ENCODE measurements around the gene NDUFC1.

Gene NDUFC1

DNA sequence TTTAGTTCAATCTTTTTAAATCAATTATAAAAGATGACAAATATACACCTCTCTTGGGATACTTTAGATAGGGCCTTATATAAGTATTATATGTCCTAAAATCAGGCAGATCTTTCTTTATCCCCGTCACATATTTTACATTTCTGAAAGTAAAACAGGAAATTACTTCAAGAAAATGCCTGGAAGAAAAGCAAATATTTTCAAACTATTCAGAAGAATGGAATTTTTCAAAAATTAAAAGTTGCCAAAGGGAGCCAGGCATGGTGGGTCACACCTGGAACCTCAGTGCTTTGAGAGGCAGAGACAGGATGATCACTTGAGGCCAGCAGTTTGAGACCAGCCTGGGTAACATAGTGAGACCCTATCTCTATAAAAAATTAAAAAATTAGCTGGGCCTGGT lies 56.7 kb downstream of the NDUFC1 start:
- DNase-seq: no peak

DNA sequence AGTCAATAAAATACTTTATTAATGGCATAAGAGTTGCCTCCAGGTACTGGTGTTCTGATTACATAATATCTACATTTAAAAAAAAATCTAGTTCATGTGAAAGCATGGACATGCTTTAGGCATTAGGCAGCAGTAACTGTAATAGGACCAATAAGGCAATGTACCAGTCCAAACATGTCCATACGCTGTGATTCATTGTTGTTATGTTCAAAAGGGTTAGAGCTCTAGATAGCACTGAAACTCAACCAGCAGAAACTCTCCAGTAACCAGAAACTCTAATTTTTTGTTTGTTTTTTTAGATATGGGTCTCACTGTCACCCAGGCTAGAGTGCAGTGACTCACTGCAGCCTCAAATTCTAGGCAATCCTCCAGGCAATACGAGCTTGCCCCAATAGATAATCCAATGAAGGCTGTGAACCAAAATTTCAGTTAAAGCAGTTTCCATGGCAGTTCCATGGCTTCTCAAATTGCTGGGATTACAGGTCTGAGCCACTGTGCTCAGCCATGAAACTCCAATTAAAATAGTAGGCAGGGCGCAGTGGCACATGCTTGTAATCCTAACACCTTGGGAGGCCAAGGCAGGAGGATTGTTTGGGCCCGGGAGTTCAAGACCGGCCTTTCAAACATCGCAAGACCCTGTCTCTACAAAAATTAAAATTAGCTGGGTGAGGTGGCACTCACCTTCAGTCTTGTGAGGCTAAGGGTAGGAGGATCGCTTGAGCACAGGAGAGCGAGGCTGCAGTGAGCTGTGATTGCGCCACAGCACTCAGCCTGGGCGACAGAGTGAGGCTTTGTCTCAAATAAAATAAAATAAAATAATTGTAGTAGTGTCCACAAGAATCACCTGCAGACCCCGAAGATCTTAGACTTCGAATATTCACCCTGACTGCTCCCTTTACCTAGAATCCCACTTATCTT lies 58.6 kb downstream of the NDUFC1 start:
- no peak for DNase-seq

DNA sequence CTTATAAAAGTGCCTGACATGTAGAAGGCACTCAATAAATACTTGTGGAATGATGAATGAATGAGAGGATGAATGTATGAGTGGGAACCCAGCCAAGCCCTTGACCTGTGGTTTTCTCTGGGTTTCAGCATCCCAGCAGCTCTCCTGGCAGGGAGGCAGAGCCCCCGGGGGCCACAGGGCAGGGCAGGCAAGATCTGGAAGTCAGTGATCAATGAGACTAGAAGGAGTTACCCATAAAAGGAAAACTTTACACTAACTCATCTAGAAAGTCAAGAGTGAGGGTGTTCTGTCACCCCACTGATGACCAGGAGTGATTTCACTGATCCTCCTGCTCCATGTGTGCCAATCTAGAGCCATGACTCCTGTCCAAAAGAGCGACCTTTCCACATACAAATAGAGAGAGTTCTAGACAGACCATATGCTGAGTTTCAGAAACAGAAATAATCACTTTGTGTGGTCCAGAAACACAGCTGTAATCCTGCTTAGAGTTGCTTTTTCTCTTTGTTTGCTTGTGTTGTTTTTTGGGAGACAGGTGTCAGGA lies 59.7 kb downstream of the NDUFC1 start:
- peak; percentile 59 for DNase-seq

DNA sequence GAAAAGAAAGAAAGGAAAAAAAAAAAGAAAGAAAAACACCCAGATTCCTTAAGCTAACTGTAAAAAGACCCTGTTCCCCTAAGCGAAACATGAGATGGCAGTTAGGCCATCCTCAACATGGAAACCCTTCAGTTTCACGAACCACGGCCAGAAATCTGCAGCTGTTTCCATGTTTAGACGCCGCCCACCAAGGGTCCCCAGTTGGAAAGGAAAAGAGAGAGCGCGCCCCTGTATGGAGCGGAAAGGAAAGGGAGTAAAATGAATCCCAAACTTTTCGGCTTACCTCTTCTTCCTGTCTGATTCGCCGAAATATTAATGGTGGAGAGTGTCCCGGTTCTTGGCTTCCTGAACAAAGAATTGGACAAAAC lies 60.5 kb downstream of the NDUFC1 start:
- no peak for DNase-seq

DNA sequence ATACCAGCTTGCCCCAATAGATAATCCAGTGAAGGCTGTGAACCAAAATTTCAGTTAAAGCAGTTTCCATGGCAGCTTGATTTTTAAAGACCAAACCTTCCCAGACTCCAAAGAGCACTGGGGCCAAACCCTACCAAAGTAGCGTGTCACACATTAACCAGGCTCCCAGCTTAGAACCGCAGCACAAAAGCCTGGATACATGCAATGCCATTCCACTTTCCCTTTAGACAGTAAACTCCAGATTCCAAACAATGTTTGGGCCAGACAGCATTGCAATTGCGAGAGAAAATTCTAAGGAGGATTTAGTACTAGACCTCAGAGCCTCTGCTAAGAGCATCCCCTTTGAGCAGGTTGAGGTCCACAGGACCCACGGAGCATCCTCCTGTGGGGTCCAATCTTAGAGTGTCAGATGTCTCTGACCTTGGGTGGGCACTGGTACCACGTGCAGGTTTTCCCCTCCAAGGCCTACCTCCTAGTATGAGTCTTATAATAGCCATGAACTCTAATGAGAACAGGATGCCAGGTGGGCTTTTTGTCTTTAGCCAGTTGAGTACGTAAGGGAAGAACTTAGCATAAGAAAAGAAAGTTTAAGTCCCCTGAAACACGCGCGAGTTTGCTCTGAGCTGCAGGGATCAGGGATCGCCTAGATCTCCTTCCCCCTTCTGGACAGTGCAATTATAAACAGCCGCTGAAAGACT lies 61.0 kb downstream of the NDUFC1 start:
- no peak for DNase-seq
